ENCODE data around the gene PGK1.

DNA sequence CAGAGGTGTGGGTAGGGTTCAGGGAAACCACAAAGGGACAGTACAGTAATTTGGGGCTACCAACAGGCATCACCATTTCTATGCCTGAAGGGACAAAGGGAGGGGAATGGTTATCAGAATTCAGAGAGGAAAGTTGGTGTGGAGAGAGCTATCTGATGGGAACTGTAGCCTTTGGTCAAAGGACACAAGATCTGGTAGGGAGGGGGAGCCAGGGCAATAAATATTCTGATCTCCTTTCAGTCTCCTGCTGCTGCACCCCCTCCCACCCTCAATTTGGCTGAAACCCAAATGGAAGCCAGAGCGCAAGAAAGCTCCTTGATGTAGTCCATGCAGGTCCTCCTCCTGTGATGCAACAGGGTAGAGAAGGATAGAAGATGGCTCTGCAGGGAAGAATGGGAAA is 14.6 kb downstream of the PGK1 start:
- TF ChIP-seq, protein P1, sequence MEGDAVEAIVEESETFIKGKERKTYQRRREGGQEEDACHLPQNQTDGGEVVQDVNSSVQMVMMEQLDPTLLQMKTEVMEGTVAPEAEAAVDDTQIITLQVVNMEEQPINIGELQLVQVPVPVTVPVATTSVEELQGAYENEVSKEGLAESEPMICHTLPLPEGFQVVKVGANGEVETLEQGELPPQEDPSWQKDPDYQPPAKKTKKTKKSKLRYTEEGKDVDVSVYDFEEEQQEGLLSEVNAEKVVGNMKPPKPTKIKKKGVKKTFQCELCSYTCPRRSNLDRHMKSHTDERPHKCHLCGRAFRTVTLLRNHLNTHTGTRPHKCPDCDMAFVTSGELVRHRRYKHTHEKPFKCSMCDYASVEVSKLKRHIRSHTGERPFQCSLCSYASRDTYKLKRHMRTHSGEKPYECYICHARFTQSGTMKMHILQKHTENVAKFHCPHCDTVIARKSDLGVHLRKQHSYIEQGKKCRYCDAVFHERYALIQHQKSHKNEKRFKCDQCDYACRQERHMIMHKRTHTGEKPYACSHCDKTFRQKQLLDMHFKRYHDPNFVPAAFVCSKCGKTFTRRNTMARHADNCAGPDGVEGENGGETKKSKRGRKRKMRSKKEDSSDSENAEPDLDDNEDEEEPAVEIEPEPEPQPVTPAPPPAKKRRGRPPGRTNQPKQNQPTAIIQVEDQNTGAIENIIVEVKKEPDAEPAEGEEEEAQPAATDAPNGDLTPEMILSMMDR (conservative IDR thresholded peaks at IDR 0.05): no peak
- no peak for TF ChIP-seq ZFX (IDR thresholded peaks at IDR 0.05)

Data from C4-2B (cell line).